HG02571 (cell line): ENCODE results near the gene LMF1.
"Not testable (repeated sequence)": the region's sequence is repeated elsewhere in the genome, so short reads cannot be mapped to it uniquely, and the experiment has no call there.

Experiments
- ATAC-seq: cut with Tn5 transposase; IDR thresholded peaks from one replicate; pipeline ENCODE4 v1.9.1; 2021; ENCODE audit warnings: mild to moderate bottlenecking, moderate library complexity; ENCODE audit not compliant: unreplicated experiment

Gene LMF1

DNA sequence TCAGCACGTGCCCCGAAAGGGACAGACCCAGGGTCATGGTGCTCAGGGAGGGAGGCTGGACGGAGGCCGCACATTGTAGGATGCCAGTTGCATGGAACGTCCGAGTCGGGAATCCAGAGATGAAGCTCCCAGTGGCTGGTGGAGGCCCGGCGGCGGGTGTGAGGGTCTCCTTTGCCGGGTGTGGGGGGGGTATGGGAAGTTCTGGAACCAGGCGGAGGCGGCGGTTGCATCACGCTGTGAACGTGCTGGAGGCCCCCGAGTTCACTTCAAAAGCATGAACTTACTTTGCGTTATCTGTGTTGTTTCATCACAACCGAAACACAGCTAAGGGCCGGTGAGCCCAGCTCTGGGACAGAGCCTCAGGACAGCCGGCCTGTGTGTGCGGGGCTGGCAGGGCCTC, 96.9 kb downstream of the LMF1 start:
- no peak for ATAC-seq

- no peak for ATAC-seq
Observed at GRCh38 chr16:873243-873661, 97.5 kb downstream of the LMF1 start.

GRCh38 chr16:872436-873242, 98.1 kb downstream of the LMF1 start:
- no peak for ATAC-seq

DNA sequence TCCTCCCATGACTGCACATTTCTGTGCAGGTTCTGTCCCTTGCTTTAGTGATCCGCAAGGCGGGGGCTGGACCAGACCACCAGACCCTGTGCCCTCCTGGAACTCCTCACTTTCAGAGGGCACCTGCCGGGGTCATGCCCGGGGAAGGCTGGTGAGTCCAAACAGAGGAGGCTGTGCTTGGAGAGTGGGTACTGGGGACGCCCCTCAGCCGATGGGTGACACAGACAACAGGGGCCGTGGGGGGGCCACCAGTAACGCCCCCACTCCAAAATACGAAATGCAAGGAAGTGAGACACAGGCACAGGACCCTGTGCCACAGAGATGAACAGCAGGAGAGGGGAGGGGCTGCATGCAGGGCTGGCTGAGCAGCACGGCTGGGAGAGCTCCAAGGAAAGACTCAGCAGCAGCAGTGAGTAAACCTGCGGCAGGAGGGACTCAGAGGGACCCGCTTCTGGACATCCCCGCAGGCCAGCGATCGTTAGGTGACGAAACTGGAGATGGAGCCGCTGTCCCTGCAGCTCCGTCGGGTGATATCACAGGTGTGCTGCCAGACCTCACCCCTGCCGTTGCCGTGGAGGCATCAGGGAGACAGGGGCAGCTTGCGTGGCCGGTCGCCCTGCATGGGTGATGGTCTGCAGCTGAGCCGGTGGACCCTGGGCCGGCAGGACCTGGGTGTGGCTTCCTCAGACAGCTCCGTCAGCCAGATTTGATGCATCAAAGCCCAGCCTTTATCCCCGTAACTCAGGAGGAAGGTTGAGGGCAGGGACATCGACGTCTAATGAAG, 99.0 kb downstream of the LMF1 start:
- ATAC-seq: no peak

DNA sequence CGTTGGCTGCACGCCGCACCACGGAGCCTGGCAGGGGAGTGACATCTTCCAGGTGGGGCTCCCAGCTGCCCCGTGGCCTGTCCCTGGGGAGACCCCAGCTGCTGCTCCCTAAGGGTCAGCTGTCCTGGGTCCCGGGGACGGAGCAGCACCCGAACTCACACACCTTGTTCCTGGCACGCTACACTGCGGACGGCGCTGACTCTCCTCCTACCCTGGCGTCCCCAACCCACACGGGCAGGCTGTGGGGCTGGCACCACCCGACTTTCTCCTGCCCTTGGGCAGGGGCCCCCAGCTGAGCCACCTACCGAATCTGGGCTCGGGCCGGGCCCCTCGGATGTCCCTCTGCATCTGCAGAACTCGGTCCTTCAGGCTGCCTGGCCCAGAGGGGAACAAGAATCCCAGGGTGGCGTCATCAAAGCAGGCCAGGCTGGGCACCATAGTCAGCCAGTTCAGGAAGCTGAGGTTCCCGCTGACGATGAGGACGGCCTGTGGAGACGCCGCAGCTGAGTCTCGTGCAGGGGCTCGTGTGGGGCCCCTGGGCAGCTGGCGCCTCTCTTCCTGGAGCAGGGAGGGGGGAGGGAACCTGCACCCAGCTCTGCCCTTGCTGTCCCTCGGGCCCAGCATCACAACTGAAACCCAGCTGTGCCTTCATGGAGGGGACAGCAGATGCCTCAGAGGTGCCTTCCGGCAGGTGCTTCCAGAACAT, 99.8 kb downstream of the LMF1 start:
- no peak for ATAC-seq

DNA sequence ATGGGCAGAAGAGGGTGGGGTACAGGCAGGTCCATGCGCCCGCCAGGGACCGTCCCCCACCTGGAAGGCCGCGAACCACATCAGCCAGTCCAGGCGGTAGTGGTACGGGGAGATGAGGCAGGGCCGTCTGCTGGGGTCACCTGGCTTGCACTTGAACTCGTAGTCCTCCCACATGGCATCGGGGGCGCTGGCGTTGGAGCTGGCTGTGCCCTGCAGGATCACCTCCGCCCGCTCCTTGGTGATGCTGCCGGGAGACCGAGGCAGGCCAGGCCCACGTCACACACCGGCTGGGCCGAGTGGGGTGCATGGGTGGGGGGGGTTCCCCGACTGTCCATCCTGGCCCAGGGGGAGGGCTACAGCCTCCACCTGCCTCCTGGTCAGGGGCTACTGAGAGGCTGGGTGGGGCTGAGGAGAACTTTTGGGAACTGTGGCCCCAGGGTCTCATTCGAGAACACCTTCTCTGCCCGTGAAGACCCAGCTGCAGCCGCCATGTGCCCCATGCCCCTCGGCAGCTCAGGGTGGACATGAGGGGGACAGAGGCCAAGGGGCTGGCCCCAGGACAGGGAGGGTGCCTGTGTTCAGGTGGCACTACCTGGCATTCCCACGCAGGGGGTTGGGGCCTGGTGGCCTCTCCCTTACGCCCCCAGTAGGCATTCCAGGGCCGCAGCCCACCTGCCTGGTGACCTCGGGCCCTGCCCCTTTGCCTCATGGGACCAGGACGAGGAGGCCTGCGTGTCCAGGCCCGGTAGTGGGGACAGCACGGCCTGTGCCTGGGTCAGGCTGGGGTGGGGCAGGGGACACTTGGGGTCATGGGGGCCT, 100.8 kb downstream of the LMF1 start:
- ATAC-seq: no peak

- no peak for ATAC-seq
Observed at GRCh38 chr16:868846-869822, 101.7 kb downstream of the LMF1 start.

GRCh38 chr16:868386-868755, 102.4 kb downstream of the LMF1 start:
- no peak for ATAC-seq

DNA sequence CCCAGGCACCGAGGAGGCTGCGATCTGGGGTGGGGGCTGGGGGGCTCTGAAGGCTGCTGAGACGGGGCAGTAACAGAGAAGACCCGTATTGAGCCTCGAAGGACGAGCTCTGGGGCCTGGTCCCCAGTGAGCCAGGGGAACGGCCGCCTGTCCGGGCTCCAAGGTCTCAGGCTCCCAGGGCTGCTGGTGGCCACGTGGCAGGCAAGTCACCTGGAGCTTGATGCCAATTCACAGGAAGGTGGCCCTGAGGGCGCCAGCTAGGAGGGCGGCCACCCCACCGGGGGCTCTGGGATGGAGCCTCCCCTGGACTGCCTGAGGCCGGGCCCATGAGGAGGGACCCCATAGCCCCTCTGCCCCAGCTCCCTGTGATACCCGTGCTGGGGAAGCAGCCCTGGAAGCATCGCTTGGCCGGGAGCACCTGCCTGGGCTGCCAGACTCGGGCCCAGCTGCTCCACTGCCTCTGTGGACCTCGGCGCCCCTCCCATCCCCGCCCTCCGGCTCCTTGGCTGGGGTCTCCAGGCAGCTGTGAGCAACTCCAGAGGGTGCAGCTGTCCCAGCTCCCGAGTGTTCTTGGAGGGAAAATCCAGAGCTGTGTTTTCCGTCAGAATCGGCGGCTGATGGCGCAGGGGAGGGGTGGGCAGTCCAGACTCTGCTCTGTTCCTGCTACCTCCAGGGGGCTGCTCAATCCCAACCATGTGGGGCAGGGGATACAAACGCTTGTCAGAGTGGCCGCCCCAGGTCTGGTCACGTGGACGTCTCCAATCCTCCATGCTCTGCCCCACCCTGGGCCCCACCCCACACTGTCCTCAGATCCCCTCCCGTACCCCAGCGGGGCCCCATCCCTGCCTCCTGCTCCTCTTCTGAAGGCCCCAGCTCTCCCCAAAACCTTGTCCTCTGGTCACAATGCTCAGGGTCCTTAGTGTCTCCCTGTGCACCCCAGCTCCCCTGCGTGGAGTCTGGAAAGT, 103.1 kb downstream of the LMF1 start:
- no peak for ATAC-seq

DNA sequence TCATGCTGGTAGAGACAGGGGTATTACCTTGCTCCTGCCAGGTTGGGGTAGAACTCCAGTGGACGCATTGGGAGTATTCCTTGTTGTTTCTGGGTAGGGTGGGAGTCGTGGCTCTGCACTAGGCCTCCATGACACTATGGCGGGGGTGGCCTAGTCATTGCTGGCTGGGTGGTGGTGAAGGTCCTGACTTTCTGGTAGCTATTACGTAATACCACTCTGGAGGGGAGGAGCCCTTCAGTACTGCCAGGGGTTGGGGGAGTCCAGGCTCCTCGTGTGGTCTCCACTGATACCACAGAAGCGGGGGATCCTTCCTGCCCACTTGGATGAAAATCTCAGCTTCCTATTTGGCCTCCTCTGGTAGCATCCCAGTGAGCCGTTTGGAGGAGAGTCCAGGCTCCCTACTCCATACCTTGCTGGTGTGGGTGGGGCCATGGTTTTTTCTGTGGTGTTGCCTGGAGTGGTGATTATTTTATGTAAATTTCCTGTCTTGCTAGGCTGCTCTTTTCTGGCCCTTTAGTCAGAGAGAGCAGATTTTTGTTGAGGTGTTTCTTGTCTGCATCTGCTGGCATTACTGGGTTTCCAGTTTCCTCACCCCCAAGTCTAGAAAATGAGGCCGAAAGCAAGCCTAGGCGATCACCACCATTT, 104.4 kb downstream of the LMF1 start:
- no peak for ATAC-seq

DNA sequence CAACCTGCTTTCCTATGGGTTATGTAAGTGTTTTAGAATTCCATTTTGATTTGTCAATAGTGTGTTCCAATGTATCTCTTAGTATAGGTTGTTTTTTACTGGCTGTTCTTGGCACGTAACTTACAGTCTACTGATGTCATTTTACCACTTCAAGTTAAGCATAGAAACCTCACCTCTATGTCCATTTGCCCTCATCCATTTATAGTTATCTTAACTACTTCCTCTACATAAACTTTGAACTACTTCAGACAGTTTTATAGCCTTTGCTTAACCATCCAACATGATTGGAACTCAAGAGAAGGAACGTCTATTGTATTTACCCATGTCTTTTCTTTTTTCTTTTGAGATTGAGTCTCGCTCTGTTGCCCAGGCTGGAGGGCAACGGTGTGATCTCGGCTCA, 105.8 kb downstream of the LMF1 start:
- no peak for ATAC-seq

- ATAC-seq: no peak
Observed at GRCh38 chr16:861446-861845, 109.3 kb downstream of the LMF1 start.

DNA sequence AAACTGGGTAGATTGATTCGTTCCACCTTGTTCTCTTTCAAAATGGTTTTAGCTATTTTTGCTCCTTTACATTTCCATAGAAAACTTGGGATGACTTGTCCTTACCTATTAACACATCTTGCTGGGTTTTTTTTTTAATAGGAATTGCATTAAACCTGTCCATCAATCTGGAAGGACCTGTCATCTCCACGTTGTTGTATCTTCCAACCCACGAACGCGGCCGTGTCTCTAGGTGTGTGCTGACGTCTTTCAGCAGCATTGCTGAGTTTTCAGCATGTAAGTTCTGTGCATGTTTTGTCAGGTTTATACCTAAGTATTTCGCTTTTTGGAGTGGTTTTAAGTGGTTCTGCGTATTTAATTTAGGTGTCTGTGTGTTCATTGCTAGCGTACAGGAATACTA, 109.9 kb downstream of the LMF1 start:
- ATAC-seq: no peak

DNA sequence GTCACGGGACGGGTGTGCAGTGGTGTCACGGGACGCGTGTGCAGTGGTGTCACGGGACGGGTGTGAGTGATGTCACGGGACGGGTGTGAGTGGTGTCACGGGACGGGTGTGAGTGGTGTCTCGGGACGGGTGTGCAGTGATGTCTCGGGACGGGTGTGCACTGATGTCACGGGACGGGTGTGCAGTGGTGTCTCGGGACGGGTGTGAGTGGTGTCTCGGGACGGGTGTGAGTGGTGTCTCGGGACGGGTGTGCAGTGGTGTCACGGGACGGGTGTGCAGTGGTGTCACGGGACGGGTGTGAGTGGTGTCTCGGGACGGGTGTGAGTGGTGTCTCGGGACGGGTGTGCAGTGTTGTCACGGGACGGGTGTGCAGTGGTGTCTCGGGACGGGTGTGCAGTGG, 111.8 kb downstream of the LMF1 start:
- not testable (repeated sequence) for ATAC-seq

GRCh38 chr16:858441-858840, 112.3 kb downstream of the LMF1 start:
- not testable (repeated sequence) for ATAC-seq

DNA sequence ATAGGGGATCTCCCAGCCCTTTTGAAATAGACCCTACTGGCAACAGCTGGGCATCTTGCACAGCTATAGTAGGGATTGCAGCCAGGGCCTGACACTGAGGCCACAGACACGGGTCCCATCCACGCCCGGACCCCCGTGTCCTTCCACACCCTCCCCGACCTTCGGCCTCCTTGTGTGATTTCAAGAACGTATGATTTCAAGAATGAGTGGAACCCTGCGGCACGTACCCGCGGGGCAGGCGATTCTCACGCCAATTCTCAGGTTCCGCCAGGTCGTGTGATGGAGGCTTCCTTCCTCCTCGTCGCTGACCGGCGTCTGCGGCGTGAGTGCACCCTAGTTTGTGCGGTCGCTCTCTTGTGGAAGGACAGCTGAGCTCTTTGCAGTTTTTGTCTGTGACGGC, 114.0 kb downstream of the LMF1 start:
- no peak for ATAC-seq

- no peak for ATAC-seq
Observed at GRCh38 chr16:856101-856500, 114.7 kb downstream of the LMF1 start.

- no peak for ATAC-seq
Observed at GRCh38 chr16:855471-855870, 115.3 kb downstream of the LMF1 start.
